ENCODE measurements around the gene TMC3. TPM values are rescaled to one million over a fixed set of nuclear protein-coding genes. Genes with fewer than 3 reads are reported as not detected.

Gene TMC3
- total and polyA plus RNA-seq, 2 of the 13 experiments (the other 11 are each of a cell fraction or from before 2014, with no cell fraction given) = not detected

GRCh38 chr15:81323944-81324881 is 49.8 kb downstream of the TMC3 start, which contains the start of gene STARD5 (continued):
- TF ChIP-seq ATF6 (CRISPR knock-in tag; conservative IDR thresholded peaks at IDR 0.05) = no peak
- TF ChIP-seq PLRG1 (conservative IDR thresholded peaks at IDR 0.05) = no peak
- no peak for TF ChIP-seq PAX8 (CRISPR knock-in tag; IDR thresholded peaks at IDR 0.05; ENCODE audit: borderline replicate concordance)
- no peak for TF ChIP-seq MATR3 (CRISPR knock-in tag; IDR thresholded peaks at IDR 0.05)
- no peak for TF ChIP-seq SMARCE1 (IDR thresholded peaks at IDR 0.05; ENCODE audit: borderline replicate concordance)
- TF ChIP-seq GATA4 (IDR thresholded peaks at IDR 0.05; ENCODE audit: borderline replicate concordance, low read depth) = peak; percentile 58; the same call in 1 of the 2 replicates
- TF ChIP-seq ATF3 (CRISPR knock-in tag; IDR thresholded peaks at IDR 0.05) = no peak
- no peak for TF ChIP-seq PPARG (CRISPR knock-in tag; conservative IDR thresholded peaks at IDR 0.05)
- 0 out of 2 replicates have a peak, but pooled peaks have one; percentile 68 for TF ChIP-seq ZFP36L2 (CRISPR knock-in tag; IDR thresholded peaks at IDR 0.05)
- TF ChIP-seq HNRNPUL1 (IDR thresholded peaks at IDR 0.05; ENCODE audit: low read depth, low read length) = no peak
- TF ChIP-seq ZBTB49 (CRISPR knock-in tag; IDR thresholded peaks at IDR 0.05; ENCODE audit: borderline replicate concordance) = peak; percentile 44; the same call in 1 of the 2 replicates
- no peak for TF ChIP-seq LCORL (IDR thresholded peaks at IDR 0.05)
- no peak for TF ChIP-seq LCORL (CRISPR knock-in tag; IDR thresholded peaks at IDR 0.05)
- TF ChIP-seq ZNF839 (CRISPR knock-in tag; IDR thresholded peaks at IDR 0.05; ENCODE audit: borderline replicate concordance) = no peak
- TF ChIP-seq ZNF232 (CRISPR knock-in tag; IDR thresholded peaks at IDR 0.05; ENCODE audit: borderline replicate concordance) = no peak; the same call in 1 of the 2 replicates
- TF ChIP-seq SMAD9 (CRISPR knock-in tag; IDR thresholded peaks at IDR 0.05) = no peak
- TF ChIP-seq TEAD2 (CRISPR knock-in tag; IDR thresholded peaks at IDR 0.05) = no peak
- TF ChIP-seq ATRX (CRISPR knock-in tag; IDR thresholded peaks at IDR 0.05; ENCODE audit: borderline replicate concordance) = no peak
- TF ChIP-seq HINFP (CRISPR knock-in tag; IDR thresholded peaks at IDR 0.05; ENCODE audit: low read depth) = 0 out of 2 replicates have a peak, but pooled peaks have one; percentile 10
- no peak for TF ChIP-seq PAWR (CRISPR knock-in tag; IDR thresholded peaks at IDR 0.05; ENCODE audit: borderline replicate concordance)
- peak; percentile 53; the same call in 1 of the 2 replicates for TF ChIP-seq HDAC1 (CRISPR knock-in tag; IDR thresholded peaks at IDR 0.05)
- no peak; the same call in 1 of the 2 replicates for TF ChIP-seq ZNF691 (CRISPR knock-in tag; IDR thresholded peaks at IDR 0.05; ENCODE audit: borderline replicate concordance, low read depth)
- TF ChIP-seq ZMAT3 (CRISPR knock-in tag; conservative IDR thresholded peaks at IDR 0.05) = no peak

Data from HepG2 (cell line).